Brain pericyte (primary cell): Measurements from ENCODE around the gene FRAS1.
"Not testable (repeated sequence)": the region's sequence is repeated elsewhere in the genome, so short reads cannot be mapped to it uniquely, and the experiment has no call there.

Experiments used
- DNase-seq: peaks from one replicate; pipeline ENCODE4 v3.0.0-alpha.2; 2012; ENCODE audit warnings: low read depth, low spot score

FRAS1 gene

GRCh38 chr4:78210694-78211410, 153.7 kb downstream of the FRAS1 start:
- no peak for DNase-seq

DNA sequence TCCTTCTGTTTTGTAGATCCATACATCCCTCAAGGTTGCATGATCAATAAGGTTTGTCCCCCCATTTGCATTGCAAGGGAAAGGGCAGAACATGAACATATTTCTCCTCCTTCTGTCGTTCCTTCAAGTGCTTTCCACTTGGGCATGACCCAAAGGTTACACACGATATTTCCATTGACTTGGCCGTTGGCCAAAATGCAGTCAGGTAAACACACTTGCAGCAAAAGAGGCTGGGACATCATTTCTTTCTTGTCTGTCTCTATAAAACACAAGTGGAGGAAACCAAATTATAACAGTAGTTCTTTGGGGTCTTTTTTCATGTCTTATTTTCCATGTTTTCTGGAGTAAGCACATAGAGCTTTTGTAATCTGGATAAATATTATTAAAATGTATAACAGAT, 156.1 kb downstream of the FRAS1 start:
- no peak for DNase-seq

DNA sequence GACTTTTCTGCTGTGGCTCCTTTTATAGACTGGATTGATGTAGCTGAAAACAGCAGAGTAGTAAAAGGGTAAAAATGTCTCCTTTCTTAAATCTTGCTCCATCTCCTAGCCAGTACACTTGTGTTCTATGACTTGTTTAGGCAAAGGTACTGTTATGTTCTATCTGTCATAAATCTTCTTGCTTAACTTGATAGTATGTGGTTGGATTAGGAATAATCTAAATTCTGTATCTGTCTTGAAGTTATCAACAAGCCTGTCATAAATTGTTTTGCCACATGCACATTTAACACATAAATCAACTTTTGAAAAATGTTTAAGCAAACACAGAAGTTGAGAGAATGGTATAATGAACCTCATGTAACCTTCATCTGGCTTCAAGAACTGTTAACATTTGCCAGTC, 157.0 kb downstream of the FRAS1 start:
- DNase-seq = no peak

- DNase-seq = no peak
Measured at GRCh38 chr4:78217557-78217956, 160.4 kb downstream of the FRAS1 start.

DNA sequence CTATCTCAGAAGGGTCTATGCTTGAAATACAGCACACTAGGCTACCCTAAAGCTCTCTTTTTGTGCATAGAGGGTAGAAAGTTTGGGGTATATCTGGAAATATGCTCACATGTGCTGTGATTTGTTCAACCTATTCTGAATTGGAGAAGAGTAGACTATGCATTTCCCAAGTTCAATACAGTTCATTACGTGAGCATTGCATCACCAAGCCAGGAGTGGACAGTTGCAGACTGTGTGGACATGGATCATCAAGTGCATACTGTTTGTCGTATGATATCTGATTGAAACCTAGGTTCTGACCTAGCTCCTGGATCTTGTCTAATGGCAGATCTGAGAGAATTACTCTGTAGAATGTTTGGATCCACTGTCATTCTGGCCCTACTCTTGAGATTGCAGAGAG, 161.1 kb downstream of the FRAS1 start:
- no peak for DNase-seq

- no peak for DNase-seq
Measured at GRCh38 chr4:78219825-78220224, 162.7 kb downstream of the FRAS1 start.

DNA sequence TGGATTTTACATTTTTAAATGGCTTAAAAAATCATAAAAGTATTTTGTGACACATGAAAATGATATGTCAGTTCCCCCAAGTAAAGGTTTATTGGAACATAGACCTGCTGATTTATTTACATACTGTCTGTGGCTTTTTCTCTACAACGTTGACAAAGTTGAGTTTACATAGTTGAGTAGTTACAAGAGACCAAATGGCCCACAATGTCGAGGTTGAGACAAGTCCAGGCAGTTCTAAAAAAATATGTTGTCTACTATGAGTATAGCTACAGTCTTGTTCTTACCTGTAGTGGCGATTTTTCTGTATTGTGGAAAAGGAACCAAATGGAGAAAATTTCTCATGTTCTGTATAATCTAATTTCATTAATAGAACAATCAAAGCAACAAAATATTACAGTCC, 163.2 kb downstream of the FRAS1 start:
- no peak for DNase-seq

- DNase-seq = no peak
Measured at GRCh38 chr4:78222575-78223186, 165.6 kb downstream of the FRAS1 start.

DNA sequence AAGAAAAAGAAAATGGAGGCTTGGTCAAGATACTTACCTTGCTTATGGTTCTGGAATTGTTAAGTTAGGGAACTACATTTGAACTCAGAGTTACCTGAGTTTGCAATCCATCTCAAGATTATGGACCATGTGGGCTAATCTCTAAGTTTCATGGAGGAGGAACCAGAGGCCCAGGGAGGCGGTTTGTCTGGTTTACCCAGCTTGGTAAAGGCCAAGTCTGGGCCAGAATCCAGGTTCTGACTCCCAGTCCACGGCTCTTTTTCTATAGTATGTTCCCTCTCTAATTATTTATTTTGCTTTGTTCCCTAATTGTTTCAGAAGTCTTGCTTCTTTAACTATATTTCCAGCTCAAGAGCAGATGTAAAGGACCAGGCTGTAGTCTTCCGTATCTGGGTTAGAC, 168.1 kb downstream of the FRAS1 start:
- DNase-seq = no peak

DNA sequence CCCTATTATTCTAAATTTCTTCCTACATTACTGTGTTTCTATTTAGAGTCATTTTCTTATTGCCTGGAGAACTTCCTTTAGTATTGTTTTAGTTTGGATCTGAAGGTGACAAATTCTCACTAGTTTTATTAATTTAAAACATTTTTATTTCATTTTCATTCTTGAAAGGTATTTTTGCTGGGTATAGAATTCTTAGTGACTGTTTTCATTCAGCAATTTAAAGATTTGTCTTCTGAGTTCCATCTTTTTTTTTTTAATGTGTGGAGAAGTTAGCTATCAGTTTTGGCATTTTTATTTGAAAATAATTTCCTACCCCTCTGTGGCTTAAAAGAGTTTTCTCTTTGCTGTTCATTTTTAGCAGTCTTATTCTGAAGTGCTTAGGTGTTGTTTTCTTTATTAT, 169.2 kb downstream of the FRAS1 start:
- DNase-seq = no peak

- no peak for DNase-seq
Measured at GRCh38 chr4:78227411-78228057, 170.4 kb downstream of the FRAS1 start.

DNA sequence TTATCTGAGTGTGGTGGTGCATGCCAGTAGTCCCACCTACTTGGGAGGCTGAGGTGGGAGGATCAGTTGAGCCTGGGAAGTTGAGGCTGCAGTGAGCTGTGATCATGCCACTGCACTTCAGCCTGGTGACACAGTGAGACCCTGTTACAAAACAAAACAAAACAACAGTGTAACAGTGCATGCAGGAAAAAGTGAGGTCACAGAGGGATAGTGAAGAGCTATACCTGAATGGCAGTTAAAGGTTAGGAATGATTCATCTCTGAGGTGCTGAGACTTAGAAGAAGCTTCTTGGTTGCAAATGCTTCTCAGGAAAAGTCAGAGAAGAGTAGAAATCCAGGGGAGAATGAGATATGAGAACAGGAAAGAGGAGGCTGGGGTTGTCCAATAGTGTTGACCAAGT, 178.7 kb downstream of the FRAS1 start:
- DNase-seq = no peak

DNA sequence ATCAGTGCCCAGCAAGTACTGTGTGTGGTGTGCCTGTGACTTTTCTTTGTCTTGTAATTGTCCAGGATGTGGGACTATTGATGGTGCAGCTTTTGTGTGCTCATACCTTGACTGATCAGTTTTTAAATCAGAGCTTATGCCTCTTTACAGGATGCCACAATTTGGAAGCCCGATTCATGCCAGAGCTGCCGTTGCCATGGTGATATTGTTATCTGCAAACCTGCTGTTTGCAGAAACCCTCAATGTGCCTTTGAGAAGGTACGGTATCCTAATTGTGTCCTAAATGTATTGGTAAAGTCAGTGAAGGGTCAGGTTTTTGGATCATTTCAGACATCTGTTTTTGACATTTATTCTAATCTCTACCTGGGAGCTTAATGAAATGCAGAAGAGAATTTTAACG, 180.2 kb downstream of the FRAS1 start:
- DNase-seq = no peak

GRCh38 chr4:78242071-78242470, 184.9 kb downstream of the FRAS1 start:
- DNase-seq = no peak

DNA sequence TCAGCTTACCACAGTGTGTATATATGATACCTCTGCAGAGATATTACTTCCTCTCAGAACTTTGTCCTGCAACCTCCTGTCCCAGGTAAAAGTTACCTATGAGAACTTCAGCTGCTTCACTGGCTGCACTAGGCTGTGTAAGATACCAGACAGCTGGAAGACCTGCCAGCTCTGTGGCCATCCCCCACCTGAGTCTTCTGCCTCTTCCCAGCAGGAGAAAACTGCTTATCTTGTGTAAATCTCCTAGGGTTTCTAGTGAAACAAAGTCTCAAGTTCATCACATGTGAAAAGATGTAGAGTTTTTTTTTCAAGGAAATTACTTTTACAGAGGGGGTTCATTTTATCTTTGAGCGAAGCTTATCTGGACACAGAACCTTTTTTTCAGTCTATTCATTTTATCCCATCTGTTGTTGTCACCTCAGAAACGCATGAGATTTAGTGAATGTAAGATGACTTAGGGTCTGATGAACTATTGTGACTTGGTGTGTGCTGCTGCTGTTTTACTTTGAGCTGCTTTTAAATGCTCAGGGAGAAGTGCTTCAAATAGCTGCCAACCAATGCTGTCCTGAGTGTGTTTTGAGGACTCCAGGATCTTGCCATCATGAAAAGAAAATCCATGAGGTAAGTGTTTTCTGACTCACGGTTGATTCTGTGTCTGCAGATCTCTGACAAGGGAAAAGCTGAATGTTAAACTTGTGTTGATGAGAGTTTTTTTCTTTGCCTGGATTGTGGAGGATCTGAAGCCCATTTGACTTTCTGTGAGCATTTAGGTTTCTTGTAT, 187.8 kb downstream of the FRAS1 start:
- no peak for DNase-seq

DNA sequence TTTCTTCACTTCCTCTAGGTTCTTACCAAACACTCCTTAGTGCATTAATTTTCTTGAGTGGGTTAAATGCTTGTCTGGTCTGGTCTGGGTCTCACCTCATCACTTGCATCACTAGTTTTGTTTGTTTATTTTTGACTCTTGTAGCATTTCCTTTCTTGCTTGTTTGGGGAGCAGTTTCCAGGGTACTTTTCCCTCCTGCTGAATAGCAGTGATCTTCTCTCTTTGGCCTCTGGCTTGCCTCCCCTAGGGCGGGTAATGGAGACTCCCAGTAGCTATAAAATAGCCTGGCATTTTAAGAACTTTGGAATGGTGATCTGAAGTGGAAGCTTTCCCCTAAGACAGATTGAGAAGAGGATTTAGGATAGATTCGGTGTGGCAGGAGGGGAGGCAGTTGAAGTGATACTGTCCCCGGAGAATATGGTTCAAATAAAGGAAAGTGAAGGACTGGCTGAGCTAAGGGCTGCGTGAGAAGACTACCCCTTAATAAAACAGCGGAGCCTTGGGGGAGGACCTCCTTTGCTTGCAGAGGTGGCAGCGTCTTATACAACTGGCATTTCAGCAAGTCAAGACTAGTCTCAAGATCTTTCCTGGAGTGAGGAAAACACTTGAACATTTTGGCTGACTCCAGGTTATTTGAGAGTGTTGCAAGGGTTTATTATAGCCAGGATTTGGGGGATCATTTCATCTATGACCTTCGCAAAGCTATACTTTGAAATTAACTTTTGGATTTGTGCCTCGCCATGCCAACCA, 190.6 kb downstream of the FRAS1 start:
- no peak for DNase-seq

- no peak for DNase-seq
Measured at GRCh38 chr4:78250500-78250899, 193.4 kb downstream of the FRAS1 start.

DNA sequence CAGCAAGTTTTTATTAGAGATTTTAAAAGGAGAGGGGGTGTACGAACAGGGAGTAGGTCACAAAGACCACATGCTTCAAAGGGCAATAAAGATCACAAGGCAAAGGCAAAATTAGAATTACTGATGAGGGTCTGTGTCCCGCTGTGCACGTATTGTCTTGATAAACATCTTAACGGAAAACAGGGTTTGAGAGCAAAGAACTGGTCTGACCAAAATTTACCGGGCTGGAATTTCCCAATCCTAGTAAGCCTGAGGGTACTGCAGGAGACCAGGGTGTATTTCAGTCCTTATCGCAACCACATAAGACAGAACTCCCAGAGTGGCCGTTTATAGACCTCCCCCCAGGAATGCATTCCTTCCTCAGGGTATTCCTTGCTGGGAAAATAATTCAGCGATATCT, 195.7 kb downstream of the FRAS1 start:
- DNase-seq = not testable (repeated sequence)

DNA sequence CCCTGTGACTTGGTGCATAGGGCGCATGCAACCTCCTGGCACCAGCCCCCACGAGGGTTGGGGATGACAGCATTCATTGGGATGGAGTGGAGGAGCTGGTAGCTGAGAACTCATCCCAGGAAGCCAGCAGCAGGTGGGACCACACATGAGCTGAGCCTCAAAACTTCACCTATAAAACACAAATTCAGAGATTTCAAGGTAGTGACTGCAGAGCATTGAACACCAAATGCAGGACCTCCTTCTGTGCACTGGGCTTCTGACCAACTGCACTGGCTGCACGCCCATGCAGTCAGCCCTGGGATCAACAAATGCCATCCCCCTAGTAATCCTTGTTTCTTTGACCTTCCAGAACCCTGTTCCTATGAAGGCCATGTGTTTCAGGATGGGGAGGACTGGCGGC, 197.8 kb downstream of the FRAS1 start:
- no peak for DNase-seq

- DNase-seq = no peak
Measured at GRCh38 chr4:78265006-78265405, 207.9 kb downstream of the FRAS1 start.

GRCh38 chr4:78267790-78268189, 210.7 kb downstream of the FRAS1 start:
- no peak for DNase-seq

GRCh38 chr4:78268597-78268996, 211.5 kb downstream of the FRAS1 start:
- no peak for DNase-seq
